GM19397 (cell line): ENCODE data around the gene ACVR1B.

Source experiments
- ATAC-seq: cut with Tn5 transposase; IDR thresholded peaks from one replicate; pipeline ENCODE4 v1.9.1; 2021; ENCODE audit warnings: mild to moderate bottlenecking, moderate library complexity; ENCODE audit not compliant: unreplicated experiment

The ACVR1B gene

GRCh38 chr12:51917041-51917590, 34.4 kb upstream of the ACVR1B start:
- ATAC-seq, result no peak

- ATAC-seq, result no peak
These were observed 33.6 kb upstream of the ACVR1B start for GRCh38 chr12:51917746-51918453.

- no peak for ATAC-seq
These were observed 31.5 kb upstream of the ACVR1B start for GRCh38 chr12:51920046-51920445.

GRCh38 chr12:51921017-51921725, 30.3 kb upstream of the ACVR1B start:
- ATAC-seq, result no peak

- ATAC-seq, result no peak
These were observed 29.4 kb upstream of the ACVR1B start for GRCh38 chr12:51922146-51922545.

GRCh38 chr12:51922762-51923505, 28.6 kb upstream of the ACVR1B start:
- no peak for ATAC-seq

GRCh38 chr12:51923506-51924365, 27.8 kb upstream of the ACVR1B start:
- no peak for ATAC-seq

GRCh38 chr12:51924551-51925319, 26.8 kb upstream of the ACVR1B start:
- no peak for ATAC-seq

- ATAC-seq, result no peak
These were observed 26.0 kb upstream of the ACVR1B start for GRCh38 chr12:51925346-51926063.

- no peak for ATAC-seq
These were observed 25.4 kb upstream of the ACVR1B start for GRCh38 chr12:51926064-51926632.

GRCh38 chr12:51926718-51927117, 24.8 kb upstream of the ACVR1B start:
- no peak for ATAC-seq

GRCh38 chr12:51932218-51933076, 19.1 kb upstream of the ACVR1B start:
- no peak for ATAC-seq

- ATAC-seq, result no peak
These were observed 17.4 kb upstream of the ACVR1B start for GRCh38 chr12:51934080-51934479.

GRCh38 chr12:51937926-51938325, 13.6 kb upstream of the ACVR1B start:
- ATAC-seq, result no peak

- no peak for ATAC-seq
These were observed 12.8 kb upstream of the ACVR1B start for GRCh38 chr12:51938726-51939125.

- no peak for ATAC-seq
These were observed 10.4 kb upstream of the ACVR1B start for GRCh38 chr12:51941011-51941581.

- no peak for ATAC-seq
These were observed 9.9 kb upstream of the ACVR1B start for GRCh38 chr12:51941604-51942003.

GRCh38 chr12:51942056-51942455, 9.4 kb upstream of the ACVR1B start:
- ATAC-seq, result no peak
